ENCODE measurements around the gene ILRUN. TPM values are rescaled to one million over a fixed set of nuclear protein-coding genes. Genes with fewer than 3 reads are reported as not detected.
A peak's percentile ranks its signal among the peaks of the same experiment; 100 is the strongest.
"Not testable (repeated sequence)": the region's sequence is repeated elsewhere in the genome, so short reads cannot be mapped to it uniquely, and the experiment has no call there.

ILRUN gene
- total and polyA plus RNA-seq, 8 donors: 43.7 to 82.9 (median 48.3) TPM

- peak; percentile 67 for ATAC-seq
- Histone ChIP-seq H3K27ac (peak overlapping the region; percentile 13 to 43), H3K27me3 (no peaks in the 10 kb centered on the region), H3K4me1 (peaks cover 3 to 34% of the 10 kb centered on the region in 2 donors), H3K9me3 (no peaks in the 10 kb centered on the region), H3K36me3 (no peaks in the 10 kb centered on the region), H3K4me3 (no peak overlapping the region)
- no peak for DNase-seq
- no peak for TF ChIP-seq CTCF (IDR thresholded peaks at IDR 0.05)
- intact Hi-C loops (cut with DNase I): no loop called here
Observed at GRCh38 chr6:34679552-34680253, 16.9 kb downstream of the ILRUN start.

- no peak overlapping the region for H3K4me3 ChIP-seq
- H3K36me3 ChIP-seq: no peaks in the 10 kb centered on the region
- TF ChIP-seq CTCF (IDR thresholded peaks at IDR 0.05): no peak
- H3K9me3 ChIP-seq: no peaks in the 10 kb centered on the region
- H3K27me3 ChIP-seq: no peaks in the 10 kb centered on the region
- intact Hi-C loops (cut with DNase I): no loop called here
- ATAC-seq (no peak), DNase-seq (no peak)
- peaks cover 18 to 61% of the 10 kb centered on the region in 2 donors for H3K4me1 ChIP-seq
- H3K27ac ChIP-seq: no peak overlapping the region
Observed at GRCh38 chr6:34676140-34676539, 20.4 kb downstream of the ILRUN start.

DNA sequence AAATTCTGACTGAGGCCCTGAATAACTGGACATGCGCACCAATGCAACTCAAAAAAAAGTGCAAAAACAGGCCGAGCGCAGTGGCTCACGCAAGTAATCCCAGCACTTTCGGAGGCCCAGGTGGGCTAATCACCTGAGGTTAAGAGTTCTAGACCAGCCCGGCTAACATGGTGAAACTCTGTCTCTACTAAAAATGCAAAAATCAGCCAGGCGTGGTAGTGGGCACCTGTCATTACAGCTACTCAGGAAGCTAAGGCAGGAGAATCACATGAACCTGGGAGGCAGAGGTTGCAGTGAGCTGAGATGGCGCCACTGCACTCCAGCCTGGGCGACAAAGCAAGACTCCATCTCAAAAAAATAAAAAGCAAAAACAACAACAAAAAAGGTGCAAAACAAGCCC, 21.6 kb downstream of the ILRUN start:
- DNase-seq; H3K4me3 ChIP-seq; intact Hi-C loops (cut with DNase I); H3K36me3 ChIP-seq; H3K9me3 ChIP-seq; H3K27me3 ChIP-seq; ATAC-seq; H3K27ac ChIP-seq: not testable (repeated sequence)
- H3K4me1 ChIP-seq: peaks cover 20 to 54% of the 10 kb centered on the region in 2 donors

GRCh38 chr6:34674268-34674639, 22.3 kb downstream of the ILRUN start:
- intact Hi-C loops (cut with DNase I): no loop called here
- Histone ChIP-seq H3K9me3 (no peaks in the 10 kb centered on the region), H3K27ac (peak overlapping the region in 1 of 2 donors; percentile 11), H3K36me3 (no peaks in the 10 kb centered on the region), H3K27me3 (no peaks in the 10 kb centered on the region), H3K4me3 (no peak overlapping the region), H3K4me1 (peaks cover 20 to 47% of the 10 kb centered on the region in 2 donors)
- no peak for TF ChIP-seq CTCF (IDR thresholded peaks at IDR 0.05)
- ATAC-seq (no peak), DNase-seq (no peak)

GRCh38 chr6:34673064-34673463, 23.5 kb downstream of the ILRUN start:
- no peak for TF ChIP-seq CTCF (IDR thresholded peaks at IDR 0.05)
- no peaks in the 10 kb centered on the region for H3K36me3 ChIP-seq
- ATAC-seq (no peak), DNase-seq (no peak)
- peaks cover 20 to 45% of the 10 kb centered on the region in 2 donors for H3K4me1 ChIP-seq
- no peaks in the 10 kb centered on the region for H3K9me3 ChIP-seq
- H3K4me3 ChIP-seq: no peak overlapping the region
- no peaks in the 10 kb centered on the region for H3K27me3 ChIP-seq
- peak overlapping the region; percentile 37 to 69 for H3K27ac ChIP-seq
- intact Hi-C loops (cut with DNase I): no loop called here

DNA sequence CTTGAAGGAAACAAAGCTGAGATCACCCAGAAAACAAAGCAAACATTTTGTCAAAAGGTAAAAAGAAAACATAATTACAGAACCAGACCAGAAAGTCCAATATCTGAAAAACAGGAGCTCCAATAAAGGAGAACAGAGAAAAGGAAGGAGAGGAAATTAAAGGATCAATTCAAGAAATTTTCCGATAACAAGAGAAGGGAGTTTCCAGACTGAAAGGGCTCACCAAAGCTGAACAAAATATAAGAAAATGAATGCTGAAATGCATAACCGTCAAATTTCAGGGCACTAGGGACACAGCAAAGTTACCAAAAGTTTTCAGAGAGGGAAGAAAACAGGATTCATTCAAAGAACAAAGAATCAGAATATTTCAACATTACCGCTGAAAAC, 23.9 kb downstream of the ILRUN start:
- intact Hi-C loops (cut with DNase I): no loop called here
- H3K27ac ChIP-seq: peak overlapping the region; percentile 37 to 69
- H3K4me1 ChIP-seq: peaks cover 20 to 45% of the 10 kb centered on the region in 2 donors
- no peaks in the 10 kb centered on the region for H3K9me3 ChIP-seq
- no peaks in the 10 kb centered on the region for H3K36me3 ChIP-seq
- no peak for ATAC-seq
- no peak for DNase-seq
- no peak overlapping the region for H3K4me3 ChIP-seq
- no peaks in the 10 kb centered on the region for H3K27me3 ChIP-seq
- TF ChIP-seq CTCF (IDR thresholded peaks at IDR 0.05): no peak
